AG04449 (cell line): ENCODE measurements around the gene HS6ST1.

Experiments
- CTCF ChIA-PET: fragments of 350-600 bp; formaldehyde crosslinking; extraction: SDS; loops from one replicate; lab custom pipeline; 2021; ENCODE audit warnings: antibody characterized with exemption; lab: Yijun Ruan, JAX
- POLR2A ChIA-PET: fragments of 400-600, 350-600 bp; formaldehyde crosslinking; extraction: SDS; loops from one replicate; lab custom pipeline; 2020; ENCODE audit warnings: antibody characterized with exemption, inconsistent platforms; lab: Yijun Ruan, JAX
- DNase-seq: peaks from one replicate; pipeline ENCODE4 v3.0.0-alpha.2; 2010; ENCODE audit warnings: low read depth, low spot score
- H3K4me3 ChIP-seq: 2 replicates; pipeline ENCODE4 v1.5.1; 2011; ENCODE audit warnings: low read depth, mild to moderate bottlenecking, control low read depth, low read length
- TF ChIP-seq, protein P1 (sequence below): IDR thresholded peaks from one replicate; pipeline ENCODE4 v1.5.1; 2011; ENCODE audit warnings: mild to moderate bottlenecking, moderate library complexity, low read length, control low read depth, inconsistent platforms; ENCODE audit not compliant: insufficient read depth; ENCODE audit errors: missing control alignments

The HS6ST1 gene

DNA sequence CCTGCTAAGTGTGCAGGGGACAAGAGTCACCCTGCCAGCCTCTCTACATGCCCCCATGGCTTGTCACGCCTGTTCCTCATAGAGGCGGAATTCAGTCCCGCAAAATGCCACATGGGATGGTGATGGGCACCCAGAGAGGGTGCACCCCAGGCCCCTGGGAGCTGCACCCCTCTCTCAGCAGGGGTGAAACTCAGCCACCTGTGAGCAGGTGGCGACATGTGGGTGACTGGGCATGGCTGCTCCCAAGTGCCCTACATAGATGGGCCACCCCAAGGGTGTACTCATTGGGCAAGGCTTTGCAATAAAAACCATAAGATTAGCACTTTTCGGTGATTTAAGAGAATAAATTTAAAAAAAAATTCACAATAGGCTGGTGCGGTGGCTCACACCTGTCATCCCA is 6.3 kb downstream of the HS6ST1 start:
- TF ChIP-seq, protein P1, sequence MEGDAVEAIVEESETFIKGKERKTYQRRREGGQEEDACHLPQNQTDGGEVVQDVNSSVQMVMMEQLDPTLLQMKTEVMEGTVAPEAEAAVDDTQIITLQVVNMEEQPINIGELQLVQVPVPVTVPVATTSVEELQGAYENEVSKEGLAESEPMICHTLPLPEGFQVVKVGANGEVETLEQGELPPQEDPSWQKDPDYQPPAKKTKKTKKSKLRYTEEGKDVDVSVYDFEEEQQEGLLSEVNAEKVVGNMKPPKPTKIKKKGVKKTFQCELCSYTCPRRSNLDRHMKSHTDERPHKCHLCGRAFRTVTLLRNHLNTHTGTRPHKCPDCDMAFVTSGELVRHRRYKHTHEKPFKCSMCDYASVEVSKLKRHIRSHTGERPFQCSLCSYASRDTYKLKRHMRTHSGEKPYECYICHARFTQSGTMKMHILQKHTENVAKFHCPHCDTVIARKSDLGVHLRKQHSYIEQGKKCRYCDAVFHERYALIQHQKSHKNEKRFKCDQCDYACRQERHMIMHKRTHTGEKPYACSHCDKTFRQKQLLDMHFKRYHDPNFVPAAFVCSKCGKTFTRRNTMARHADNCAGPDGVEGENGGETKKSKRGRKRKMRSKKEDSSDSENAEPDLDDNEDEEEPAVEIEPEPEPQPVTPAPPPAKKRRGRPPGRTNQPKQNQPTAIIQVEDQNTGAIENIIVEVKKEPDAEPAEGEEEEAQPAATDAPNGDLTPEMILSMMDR: no peak
- DNase-seq: no peak
- POLR2A ChIA-PET: no interaction called here
- H3K4me3 ChIP-seq: no peak overlapping the region
- CTCF ChIA-PET: interaction anchor here (1.2 kb wide), 1 partner anchor 133 kb away, joined by 6 read pairs; no protein-coding TSS in a partner anchor

DNA sequence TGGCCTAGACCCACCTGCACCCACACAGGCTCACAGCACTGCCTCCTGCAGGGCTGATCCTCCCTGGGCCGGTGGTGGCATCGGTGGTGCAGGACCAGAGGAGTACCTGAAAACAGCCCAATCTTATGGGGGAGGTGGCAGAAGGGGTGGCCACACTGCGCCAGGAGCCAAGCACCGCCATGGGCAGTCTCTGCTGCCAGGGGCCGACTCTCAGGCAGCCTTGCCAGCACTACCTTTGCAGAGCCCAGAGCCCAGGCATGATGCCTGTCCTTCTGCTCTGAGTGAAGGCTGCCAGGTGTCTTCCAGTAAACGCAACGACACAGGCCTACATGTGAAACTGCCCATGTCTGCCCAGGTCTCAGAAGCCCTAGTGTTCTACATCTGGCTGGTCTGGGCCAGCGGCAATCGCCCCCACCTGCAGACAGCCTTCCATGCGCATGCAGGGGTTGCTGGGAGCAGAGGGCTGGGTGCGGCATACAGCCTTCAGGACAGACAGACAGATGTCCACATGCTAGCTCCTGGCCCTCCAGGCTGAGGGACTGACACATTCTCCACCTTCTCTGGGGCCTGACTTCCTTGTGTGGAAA is 6.8 kb downstream of the HS6ST1 start:
- TF ChIP-seq, protein P1: no peak
- no peak for DNase-seq
- ChIA-PET POLR2A (no interaction called here), CTCF (no interaction called here)
- no peak overlapping the region for H3K4me3 ChIP-seq

DNA sequence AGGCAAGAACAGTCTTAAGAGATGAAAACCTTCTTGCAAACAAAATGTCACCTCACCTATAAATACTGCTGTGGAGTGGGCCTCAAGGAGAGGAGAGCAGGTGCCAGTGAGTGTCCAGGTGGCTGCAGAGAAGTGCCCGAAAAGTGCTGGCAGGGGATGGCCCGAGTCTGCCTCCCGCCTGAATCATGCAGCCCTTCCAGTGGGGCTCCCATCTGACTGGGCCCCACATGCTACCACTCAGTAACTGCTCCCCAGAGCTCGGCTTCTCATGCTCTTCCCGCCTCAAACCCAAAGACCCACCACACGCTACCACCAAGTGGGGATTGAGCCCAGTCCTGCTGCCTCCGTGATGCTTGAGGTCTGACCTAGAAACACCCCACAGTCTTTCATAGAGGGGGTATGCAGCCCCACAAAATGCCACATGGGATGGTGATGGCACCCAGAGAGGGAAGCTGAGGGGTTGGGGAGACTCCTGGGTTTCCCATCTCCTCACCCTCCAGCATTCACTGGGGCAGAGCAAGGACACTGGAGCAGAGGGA is 7.4 kb downstream of the HS6ST1 start:
- no peak for DNase-seq
- ChIA-PET POLR2A (no interaction called here), CTCF (interaction anchor here (1.0 kb wide), 1 partner anchor 10 kb away, joined by 3 read pairs; no protein-coding TSS in a partner anchor)
- no peak overlapping the region for H3K4me3 ChIP-seq
- TF ChIP-seq, protein P1: no peak

DNA sequence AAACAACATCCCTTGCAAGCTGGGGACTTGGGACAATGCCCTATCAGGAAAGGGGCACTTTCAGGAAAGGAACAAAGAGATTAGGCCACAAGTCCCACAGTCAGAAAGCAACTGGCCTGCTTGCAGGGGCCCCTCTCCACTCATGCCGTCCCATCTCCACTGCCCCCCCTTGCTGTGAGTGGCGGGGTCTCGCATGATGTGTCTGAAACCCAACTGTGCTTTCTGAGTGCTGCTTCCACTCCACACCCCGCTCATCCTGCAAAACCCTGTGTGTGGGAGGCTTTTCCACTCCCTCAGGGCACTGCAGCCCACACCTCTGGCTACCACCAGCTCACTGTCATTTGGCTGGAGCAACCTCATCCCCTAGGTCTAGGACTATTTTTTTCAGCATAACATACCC is 7.9 kb downstream of the HS6ST1 start:
- TF ChIP-seq, protein P1: no peak
- no peak for DNase-seq
- ChIA-PET POLR2A (no interaction called here), CTCF (interaction anchor here (1.0 kb wide), 1 partner anchor 11 kb away, joined by 3 read pairs; no protein-coding TSS in a partner anchor)
- H3K4me3 ChIP-seq: no peak overlapping the region

DNA sequence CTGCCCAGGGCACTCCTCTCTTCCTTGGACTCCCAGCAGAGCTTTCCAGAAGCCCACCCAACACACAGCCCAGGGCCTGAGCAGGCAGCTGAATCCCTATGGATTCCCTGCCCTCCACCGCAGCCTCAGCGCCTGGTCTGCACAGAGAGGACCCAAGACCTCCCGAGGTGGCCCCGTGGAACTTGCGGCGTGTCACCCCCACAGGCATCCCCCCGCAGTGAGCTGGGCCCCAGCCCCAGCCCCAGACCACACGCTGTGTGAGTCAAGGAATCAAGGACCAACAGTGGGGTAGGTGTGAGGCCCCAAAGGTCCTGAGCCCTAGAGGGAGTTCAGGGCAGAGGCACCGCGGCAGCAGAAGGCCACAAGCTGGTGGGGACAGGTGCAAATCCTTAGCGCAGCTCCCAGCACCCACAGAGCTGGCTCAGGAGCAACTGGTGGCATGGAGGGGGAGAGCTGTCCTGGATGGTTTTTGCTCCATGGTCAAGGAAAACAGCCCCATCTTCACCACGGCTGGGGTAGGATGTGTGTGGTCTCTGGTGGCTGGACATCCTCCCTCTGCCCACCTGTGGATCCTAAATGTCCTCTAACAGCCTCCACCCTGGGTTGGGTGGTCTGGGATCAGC is 8.5 kb downstream of the HS6ST1 start:
- ChIA-PET POLR2A (no interaction called here), CTCF (interaction anchor here (1.0 kb wide), 1 partner anchor 11 kb away, joined by 3 read pairs; no protein-coding TSS in a partner anchor)
- DNase-seq: no peak
- no peak overlapping the region for H3K4me3 ChIP-seq
- TF ChIP-seq, protein P1: no peak

DNA sequence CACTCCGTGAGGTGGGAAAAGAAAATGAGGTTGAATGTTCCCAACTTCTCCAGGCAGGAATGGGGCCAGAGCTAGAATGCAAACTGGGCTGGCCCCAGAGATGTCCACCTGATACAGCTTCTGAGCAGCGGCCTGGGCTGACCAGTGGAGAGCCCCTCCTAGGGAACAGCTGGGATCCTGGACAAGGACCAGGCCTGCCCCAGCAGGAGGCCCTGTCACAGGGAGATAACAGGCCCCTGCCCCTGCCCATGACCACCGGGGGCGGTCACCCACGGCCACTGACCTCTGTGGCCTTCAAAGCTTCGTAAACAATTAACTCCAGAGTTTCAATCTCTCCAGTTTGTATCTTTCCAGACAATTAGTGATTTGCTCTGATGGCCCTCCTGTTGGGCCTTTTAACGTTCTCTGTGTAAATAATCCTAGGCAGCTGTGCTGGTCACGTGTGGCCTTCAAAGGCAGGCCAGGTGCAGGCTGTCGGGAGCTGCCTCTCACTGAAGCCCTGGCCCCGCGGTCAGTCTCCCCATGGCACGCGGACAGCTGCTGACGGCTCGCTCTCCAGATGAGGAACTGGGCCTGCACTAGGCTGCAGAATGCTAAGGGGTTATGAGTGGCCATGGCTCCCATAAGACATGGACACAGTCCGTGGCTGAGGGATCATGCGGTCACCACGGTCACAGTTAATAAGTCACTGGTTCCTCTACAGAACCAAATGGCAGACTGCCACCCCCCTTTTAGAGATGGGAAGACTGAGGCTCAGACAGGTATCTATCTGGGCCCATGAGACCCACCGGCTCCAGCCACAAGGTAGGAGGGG is 9.2 kb downstream of the HS6ST1 start:
- no peak for DNase-seq
- no peak overlapping the region for H3K4me3 ChIP-seq
- TF ChIP-seq, protein P1: no peak
- CTCF ChIA-PET: interaction anchor here (0.7 to 1.4 kb wide), 3 partner anchors 8 to 66 kb away, joined by 3 to 6 read pairs (median 4); no protein-coding TSS in a partner anchor
- POLR2A ChIA-PET: no interaction called here
